K562 (cell line): ENCODE data around the gene PCNX4. TPM values are rescaled to one million over a fixed set of nuclear protein-coding genes. Genes with fewer than 3 reads are reported as not detected.

Experiments used
- ATAC-seq: fragments of 200-7000 bp; cut with Tn5 transposase; 3 replicates; pipeline ENCODE4 v1.9.1; 2020; ENCODE audit warnings: moderate library complexity
- BruUV-seq: library from RNA; stranded (reverse); fragments of 400-500 nt; replicated peaks from 2 replicates; lab custom pipeline; 2021; lab: Mats Ljungman, UMichigan
- CTCF ChIA-PET: fragments of 300-600 bp; formaldehyde crosslinking; extraction: SDS; loops from one replicate; lab custom pipeline; 2021; ENCODE audit warnings: low intra/inter-chr PET ratio; lab: Yijun Ruan, JAX
- POLR2A ChIA-PET: fragments of 300-600, 350-650 bp; sonication (Branson Sonifier 250); formaldehyde crosslinking; extraction: SDS; loops from one replicate; lab custom pipeline; 2021; ENCODE audit warnings: antibody characterized with exemption, inconsistent platforms; lab: Yijun Ruan, JAX
- DNase-seq, 4 experiments: peaks; one replicate each; pipeline versions ENCODE4 v3.0.0 to v3.0.0-alpha.2; 2011 to 2018; ENCODE audit warnings: low spot score in 3 of 4, mixed read lengths in 3 of 4; ENCODE audit errors: extremely low read depth in 1 of 4
- FAIRE-seq: peaks from 2 replicates; lab custom pipeline; 2011; peaks lifted over from hg19 to GRCh38; lab: Jason Lieb, UNC
- H2AFZ ChIP-seq: 2 replicates; pipeline ENCODE4 v1.6.0; 2011; ENCODE audit warnings: low read depth, low read length, control low read depth, inconsistent platforms
- H3K27ac ChIP-seq: fragments of 200-600 bp; 3 replicates; pipeline ENCODE4 v1.8.0; 2011; ENCODE audit warnings: low read depth, mild to moderate bottlenecking, control low read depth, inconsistent platforms, low read length, moderate library complexity, mixed read lengths; ENCODE audit errors: extremely low read depth
- H3K27me3 ChIP-seq, 2 experiments: fragments of 300-600 bp in 1 of 2; 2 replicates in 1 of 2; 3 replicates in 1 of 2; pipeline versions ENCODE4 v1.6.0 to v1.8.0; 2011; ENCODE audit warnings: inconsistent platforms in 2 of 2, low read length in 2 of 2, mild to moderate bottlenecking in 1 of 2, mixed read lengths in 1 of 2, moderate library complexity in 1 of 2; ENCODE audit not compliant: control insufficient read depth in 2 of 2, insufficient read depth in 2 of 2
- H3K36me3 ChIP-seq: fragments of 300-600 bp; 3 replicates; pipeline ENCODE4 v1.8.0; 2011; ENCODE audit warnings: mild to moderate bottlenecking, low read length, inconsistent platforms; ENCODE audit not compliant: control insufficient read depth, insufficient read depth
- H3K4me1 ChIP-seq, 2 experiments: fragments of 200-600 bp in 1 of 2; replicated peaks in 1 of 2; 2 replicates in 1 of 2; 3 replicates in 1 of 2; pipeline versions ENCODE4 v1.5.1 to v1.8.0; 2011; ENCODE audit warnings: inconsistent platforms in 2 of 2, low read length in 2 of 2, mild to moderate bottlenecking in 1 of 2, mixed read lengths in 1 of 2, moderate library complexity in 1 of 2; ENCODE audit not compliant: control insufficient read depth in 2 of 2, insufficient read depth in 2 of 2
- H3K4me2 ChIP-seq: 2 replicates; pipeline ENCODE4 v1.6.1; 2011; ENCODE audit warnings: low read length, control low read depth, inconsistent platforms, mixed read lengths; ENCODE audit not compliant: insufficient read depth
- H3K4me3 ChIP-seq: fragments of 200-600 bp; sonication (generic), shearing (Covaris generic); 2 replicates; pipeline ENCODE4 v1.5.1; 2016; ENCODE audit warnings: control low read depth, inconsistent platforms
- H3K79me2 ChIP-seq: fragments of 200-600 bp; 3 replicates; pipeline ENCODE4 v1.8.0; 2011; ENCODE audit warnings: low read length, inconsistent platforms; ENCODE audit not compliant: control insufficient read depth, insufficient read depth
- H3K9ac ChIP-seq, 2 experiments: 2 replicates each; pipeline versions ENCODE4 v1.6.0 to v1.6.1; 2011; ENCODE audit warnings: low read depth in 2 of 2, low read length in 2 of 2, control low read depth in 1 of 2, inconsistent platforms in 1 of 2, mild to moderate bottlenecking in 1 of 2, mixed read lengths in 1 of 2; ENCODE audit not compliant: insufficient read depth in 1 of 2
- H3K9me1 ChIP-seq: one replicate; pipeline ENCODE4 v1.6.0; 2011; ENCODE audit warnings: inconsistent platforms, mild to moderate bottlenecking, low read length, moderate library complexity; ENCODE audit not compliant: control insufficient read depth, insufficient read depth
- H3K9me3 ChIP-seq: replicated peaks from 2 replicates; pipeline ENCODE4 v1.5.1; 2011; ENCODE audit warnings: low read depth, low read length, inconsistent platforms; ENCODE audit not compliant: control insufficient read depth, insufficient read depth
- H4K20me1 ChIP-seq: replicated peaks from 2 replicates; pipeline ENCODE4 v1.6.1; 2011; ENCODE audit warnings: low read length, inconsistent platforms, mixed read lengths; ENCODE audit not compliant: control insufficient read depth, insufficient read depth
- CHCHD3 ChIP-seq: fragments of 250-450 bp; sonication (Bioruptor Pico); IDR thresholded peaks from 2 replicates; pipeline ENCODE4 v2.1.2; 2022; ENCODE audit warnings: mild to moderate bottlenecking
- ZNF57 ChIP-seq: fragments of 450-650 bp; formaldehyde crosslinking; IDR thresholded peaks from 2 replicates; pipeline ENCODE4 v1.4.0; 2020; ENCODE audit warnings: mild to moderate bottlenecking, moderate library complexity
- ZNF740 ChIP-seq, 3 experiments: fragments of 200-800 bp in 1 of 3; sonication (Bioruptor generic) in 1 of 3; sonication (generic) in 1 of 3; formaldehyde crosslinking in 1 of 3; IDR thresholded peaks; 2 replicates each; pipeline versions ENCODE4 v1.6.1 to v1.8.0; 2016 to 2022; ENCODE audit warnings: mild to moderate bottlenecking in 2 of 3, missing compliant biosample characterization in 2 of 3, missing genetic modification characterization in 2 of 3, missing genetic modification reagents in 1 of 3
- ZNF764 ChIP-seq: fragments of 250-450 bp; sonication (Bioruptor Pico); IDR thresholded peaks from 2 replicates; pipeline ENCODE4 v1.4.0; 2020; ENCODE audit warnings: low read depth, mild to moderate bottlenecking, moderate library complexity
- WGBS: fragments of 100-300 bp; shearing (Covaris generic); methylation state at CpG from one replicate; pipeline ENCODE4 v1.1.6; 2016; ENCODE audit warnings: low coverage, mixed read lengths; ENCODE audit not compliant: insufficient coverage; ENCODE audit errors: missing lambda C conversion rate; 5-methylcytosine and 5-hydroxymethylcytosine counted together
- in situ Hi-C: fragments of 300-500 bp; cut with MboI; formaldehyde crosslinking; loops from 4 replicates; pipeline ENCODE4 v1.15.0; 2018; ENCODE audit warnings: inconsistent platforms, mixed read lengths
- intact Hi-C: fragments of 100-400 bp; cut with micrococcal nuclease; formaldehyde crosslinking; loops from 2 replicates; pipeline ENCODE4 v1.14.2; 2022
- polyA plus RNA-seq, 8 experiments: library from polyadenylated mRNA; depleted of rRNA in 4 of 8; stranded (reverse) in 5 of 8; unstranded in 3 of 8; fragments of >200 nt; fragmentation: Nextera tagmentation in 2 of 8; fragmentation: Illumina TruSeq in 1 of 8; extraction: Ambion mirVana in 2 of 8; extraction: Trizol in 1 of 8; gene quantifications; 2 replicates each; pipeline versions ENCODE4 v1.2.1 to v1.2.3, GENCODE V29; 2011 to 2014; ENCODE audit warnings: inconsistent platforms in 1 of 8, missing spikeins in 1 of 8
- total RNA-seq, 7 experiments: library from RNA; depleted of rRNA in 6 of 7; stranded (reverse); fragments of >200 nt in 6 of 7; fragmentation: Illumina TruSeq in 2 of 7; extraction: Trizol in 2 of 7; gene quantifications; 2 replicates each; pipeline versions ENCODE4 v1.2.1 to v1.2.3, GENCODE V29; 2011 to 2021; ENCODE audit warnings: low replicate concordance in 1 of 7

PCNX4 gene
- total and polyA plus RNA-seq, 9 of the 15 experiments (the other 6 are each of a cell fraction or from before 2014, with no cell fraction given): 10.0 to 41.2 (median 22.4) TPM

GRCh38 chr14:60215520-60216420, 124.0 kb downstream of the PCNX4 start:
- H2AFZ ChIP-seq: 0 out of 2 replicates have a peak overlapping the region, but pooled peaks have one; percentile 40
- intact Hi-C loops: no loop called here
- no peak for DNase-seq
- in situ Hi-C loops: no loop called here
- no peak overlapping the region for H3K9ac ChIP-seq
- whole genome bisulfite sequencing: 38% methylated on average over 4 of the region's 4 CpGs
- BruUV-seq: no TSS peak
- no peaks in the 10 kb centered on the region for H4K20me1 ChIP-seq
- H3K36me3 ChIP-seq: no peaks in the 10 kb centered on the region
- no peak overlapping the region for H3K27ac ChIP-seq
- no peaks in the 10 kb centered on the region for H3K9me3 ChIP-seq
- no peaks in the 10 kb centered on the region for H3K4me1 ChIP-seq
- no peak for TF ChIP-seq ZNF740 (CRISPR knock-in tag; IDR thresholded peaks at IDR 0.05)
- TF ChIP-seq ZNF740 (tag; IDR thresholded peaks at IDR 0.05): no peak
- TF ChIP-seq ZNF57 (CRISPR knock-in tag): no peak
- no peak for TF ChIP-seq CHCHD3 (CRISPR knock-in tag)
- no peak for TF ChIP-seq ZNF764 (CRISPR knock-in tag)
- TF ChIP-seq, all 486 proteins: peak for 0
- H3K79me2 ChIP-seq: no peaks in the 10 kb centered on the region
- no peaks in the 10 kb centered on the region for H3K9me1 ChIP-seq
- H3K4me3 ChIP-seq: no peak overlapping the region
- ChIA-PET CTCF (no interaction called here), POLR2A (no interaction called here)
- no peak overlapping the region for H3K4me2 ChIP-seq
- no peak for FAIRE-seq
- no peaks in the 10 kb centered on the region for H3K27me3 ChIP-seq
- no peak for ATAC-seq
